ENCODE measurements around the gene MOGAT1.
"Not testable (repeated sequence)": the region's sequence is repeated elsewhere in the genome, so short reads cannot be mapped to it uniquely, and the experiment has no call there.

MOGAT1 gene

GRCh38 chr2:222670191-222671038 is 1.0 kb upstream of the MOGAT1 start:
- DNase-seq, result no peak

- no peak for DNase-seq
These were observed 577 bp downstream of the MOGAT1 start for GRCh38 chr2:222672068-222672401.

DNA sequence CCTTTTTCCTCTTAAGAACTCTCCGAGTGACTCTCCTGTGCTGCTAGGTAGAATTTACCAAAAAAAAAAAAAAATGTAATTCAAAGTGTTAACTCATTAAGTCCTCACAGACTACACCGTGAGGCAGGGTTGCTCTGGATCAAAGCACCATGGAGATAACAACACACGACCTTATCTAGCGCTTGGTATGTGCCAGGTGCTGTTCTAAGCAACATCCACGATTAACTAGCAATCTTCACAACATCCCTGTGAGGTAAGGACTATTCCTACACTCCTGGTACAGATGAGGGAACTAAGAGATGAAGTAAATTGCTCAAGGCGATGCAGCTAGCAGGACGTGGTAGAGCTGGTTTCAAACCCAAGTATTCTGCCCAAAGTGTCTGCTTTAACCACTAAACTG is 1.8 kb downstream of the MOGAT1 start:
- DNase-seq, result no peak

DNA sequence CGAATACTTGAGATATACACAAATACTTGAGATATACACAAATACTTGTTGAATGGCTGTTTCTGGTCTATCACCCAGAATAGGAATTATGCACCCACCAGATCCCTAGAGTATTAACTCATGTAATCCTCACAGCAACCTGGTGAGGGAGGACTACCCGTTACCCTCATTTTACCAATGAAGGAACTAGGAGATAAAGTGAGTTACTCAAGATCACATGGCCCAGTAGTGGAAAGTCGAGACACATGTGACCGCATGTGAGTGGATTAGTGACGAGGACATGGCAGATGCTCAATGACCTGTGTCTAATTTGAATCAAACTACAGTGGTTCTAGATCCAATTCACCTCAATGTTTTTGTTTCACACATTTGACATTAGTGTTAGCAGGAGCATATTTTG is 2.4 kb downstream of the MOGAT1 start:
- DNase-seq, result no peak

GRCh38 chr2:222677981-222678380 is 6.5 kb downstream of the MOGAT1 start:
- DNase-seq, result no peak

- no peak for DNase-seq
These were observed 12.3 kb downstream of the MOGAT1 start for GRCh38 chr2:222683805-222684204.

DNA sequence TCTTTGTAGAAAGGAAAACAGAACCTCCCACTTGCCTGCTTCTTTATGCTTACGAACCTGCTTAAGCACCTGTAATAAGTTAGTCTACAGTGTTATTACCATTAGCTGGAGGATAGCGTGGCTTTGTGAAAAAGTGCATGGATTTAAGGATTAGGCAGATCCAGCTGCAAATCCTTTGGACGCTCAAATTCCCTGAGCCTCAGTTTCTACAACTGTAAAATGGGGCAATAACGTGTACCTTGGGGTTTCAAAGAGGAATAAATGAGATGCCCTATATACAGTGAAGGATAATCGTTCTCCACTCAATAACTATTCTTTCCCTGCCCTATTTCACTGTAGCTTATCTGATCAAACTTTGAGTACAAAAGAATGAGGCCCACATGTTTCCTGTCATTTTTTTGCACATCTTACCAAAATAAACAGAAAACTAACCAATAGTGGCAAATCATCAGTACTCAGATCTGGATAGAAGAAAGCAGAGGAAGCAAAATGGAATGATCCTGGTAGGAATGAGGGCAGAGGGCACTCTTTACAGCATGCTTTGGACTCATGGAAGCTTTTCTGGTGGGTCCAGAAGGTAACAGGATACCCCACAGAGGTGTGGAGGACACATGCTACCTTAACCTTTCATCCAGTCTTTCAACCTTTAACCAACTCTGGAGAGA is 14.8 kb downstream of the MOGAT1 start:
- DNase-seq, result no peak

GRCh38 chr2:222688917-222689316 is 17.5 kb downstream of the MOGAT1 start:
- DNase-seq, result no peak

- no peak for DNase-seq
These were observed 17.9 kb downstream of the MOGAT1 start for GRCh38 chr2:222689322-222689721.

DNA sequence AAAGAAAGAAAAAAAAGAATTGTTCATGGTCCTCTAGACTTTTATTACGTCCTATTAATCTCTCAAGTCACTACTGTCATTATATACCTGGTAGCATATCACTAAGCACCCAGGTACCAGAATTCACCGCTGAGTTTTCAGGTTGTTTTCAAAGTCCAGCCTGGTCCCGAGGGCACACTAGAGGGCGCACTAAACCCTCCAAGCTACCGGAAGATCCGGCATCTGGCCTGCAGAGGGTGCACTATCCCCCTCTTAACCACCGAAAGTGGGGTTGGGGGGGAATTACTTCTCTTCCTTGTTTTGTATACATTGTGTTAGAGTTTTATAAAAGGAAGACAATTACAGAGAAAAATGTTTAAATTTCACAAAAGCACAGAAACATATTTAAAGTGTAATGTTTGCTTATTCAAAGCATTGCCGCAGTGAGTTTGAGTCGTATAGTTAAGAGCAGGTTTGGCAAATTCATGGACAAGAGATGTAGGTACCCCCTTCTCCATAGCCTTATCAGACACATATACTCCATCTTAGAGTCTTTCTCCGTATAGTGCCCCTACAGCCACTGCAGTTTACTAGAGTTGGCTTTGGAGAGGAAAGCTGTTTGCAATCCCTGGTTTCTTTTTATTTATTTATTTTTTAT is 19.2 kb downstream of the MOGAT1 start:
- DNase-seq, result peak; percentile 86

GRCh38 chr2:222693413-222693812 is 22.0 kb downstream of the MOGAT1 start:
- DNase-seq, result not testable (repeated sequence)

DNA sequence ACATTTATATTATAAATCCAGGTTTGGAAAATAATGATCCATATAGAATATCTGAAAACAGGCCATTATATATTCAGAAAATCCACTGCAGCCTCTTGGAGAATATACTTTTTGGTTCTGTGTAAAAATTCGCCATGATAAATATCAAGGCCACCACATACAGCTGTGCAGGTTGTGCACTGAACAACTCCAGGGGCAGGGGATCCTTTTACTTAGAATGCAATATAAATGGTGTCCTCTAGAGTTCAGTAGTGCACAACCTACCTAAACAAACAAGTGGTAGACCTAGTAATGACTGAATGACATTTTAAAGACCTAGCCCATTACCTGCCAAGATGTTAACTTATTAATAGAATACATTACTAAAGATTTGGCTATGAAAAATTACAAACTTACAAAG is 22.4 kb downstream of the MOGAT1 start:
- no peak for DNase-seq

GRCh38 chr2:222698276-222698675 is 26.8 kb downstream of the MOGAT1 start:
- no peak for DNase-seq

GRCh38 chr2:222701233-222701632 is 29.8 kb downstream of the MOGAT1 start:
- DNase-seq, result no peak

DNA sequence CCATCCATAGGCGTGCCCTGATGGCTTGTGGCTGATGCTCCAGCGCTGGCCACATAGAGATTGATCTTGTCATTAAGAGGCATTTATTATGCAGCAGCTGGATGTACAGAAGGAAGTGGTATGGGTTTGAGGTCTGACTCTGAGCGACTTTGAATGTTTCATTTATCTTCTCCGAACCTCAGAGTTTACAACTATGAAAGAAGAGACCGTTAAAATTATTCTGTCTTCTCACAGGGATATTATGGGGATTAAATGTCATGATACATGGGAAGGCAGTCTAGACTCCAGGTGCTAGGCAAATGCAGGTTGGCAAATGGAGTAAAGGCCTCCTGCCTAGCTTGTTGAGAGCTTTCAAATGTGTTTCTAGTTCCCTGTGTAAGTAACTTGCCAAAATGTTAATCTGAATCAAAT is 30.3 kb downstream of the MOGAT1 start:
- DNase-seq, result no peak

GRCh38 chr2:222703091-222703490 is 31.6 kb downstream of the MOGAT1 start:
- DNase-seq, result no peak

- no peak for DNase-seq
These were observed 32.4 kb downstream of the MOGAT1 start for GRCh38 chr2:222703886-222704285.

GRCh38 chr2:222706616-222707015 is 35.2 kb downstream of the MOGAT1 start:
- DNase-seq, result no peak

DNA sequence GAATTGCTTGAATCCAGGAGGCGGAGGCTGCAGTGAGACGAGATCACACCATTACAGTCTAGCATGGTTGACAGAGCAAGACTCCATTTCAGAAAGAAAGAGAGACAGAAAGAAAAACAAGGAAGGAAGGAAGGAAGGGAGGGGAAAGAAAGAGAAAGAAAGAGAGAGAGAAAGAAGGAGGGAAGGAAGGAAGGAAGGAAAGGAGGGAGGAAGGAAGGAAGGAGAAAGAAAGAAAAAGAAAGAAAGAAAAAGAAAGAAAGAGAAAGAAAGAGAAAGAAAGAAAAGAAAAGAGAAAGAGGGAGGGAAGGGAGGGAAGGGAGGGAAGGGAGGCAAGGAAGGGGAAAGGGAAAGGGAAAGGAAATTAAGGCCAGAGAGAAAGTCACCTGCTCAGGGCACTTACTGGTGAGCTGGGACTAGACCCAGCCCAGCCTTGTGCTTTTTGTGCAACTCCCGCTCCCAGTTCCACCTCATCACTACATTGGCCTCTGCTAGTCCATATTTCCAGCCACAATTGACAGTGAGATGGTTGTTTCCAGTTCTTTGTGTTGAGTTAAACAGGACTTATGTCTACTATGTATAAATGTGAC is 35.7 kb downstream of the MOGAT1 start:
- no peak for DNase-seq

GRCh38 chr2:222707689-222708273 is 36.3 kb downstream of the MOGAT1 start:
- DNase-seq, result peak; percentile 18

- DNase-seq, result peak; percentile 87
These were observed 36.8 kb downstream of the MOGAT1 start for GRCh38 chr2:222708274-222708710.

- DNase-seq, result peak; percentile 8
These were observed 37.9 kb downstream of the MOGAT1 start for GRCh38 chr2:222709191-222709891.

DNA sequence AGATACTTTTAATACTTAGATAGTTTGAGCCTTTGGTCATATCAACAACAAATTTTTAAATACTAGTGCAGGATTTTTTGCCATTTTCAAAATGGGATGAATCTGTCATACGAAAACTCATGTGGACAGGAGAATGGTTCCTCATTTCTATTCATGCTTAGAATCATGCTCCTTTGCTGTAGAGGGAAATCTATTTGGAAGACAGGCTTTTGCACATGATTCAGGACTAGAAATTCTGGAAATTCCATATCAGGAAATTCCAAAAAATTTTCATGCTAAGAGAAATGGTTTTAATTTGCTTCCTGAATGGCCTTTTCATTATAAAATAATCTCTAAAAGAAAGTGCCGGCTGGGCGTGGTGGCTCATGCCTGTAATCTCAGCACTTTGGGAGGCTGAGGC is 39.3 kb downstream of the MOGAT1 start:
- no peak for DNase-seq
